Muscle layer of duodenum (tissue), 2 donors: ENCODE results near the gene ALKBH5.
A peak's percentile ranks its signal among the peaks of the same experiment; 100 is the strongest.

Experiments
- H3K27ac ChIP-seq: one replicate; pipeline ENCODE4 v1.7.0; 2013; ENCODE audit warnings: mild to moderate bottlenecking, low read length
- H3K27me3 ChIP-seq: one replicate; pipeline ENCODE4 v1.7.0; 2013; ENCODE audit warnings: low read depth, mild to moderate bottlenecking, control low read depth, low read length
- H3K36me3 ChIP-seq, 2 donors: one replicate each; pipeline ENCODE4 v1.7.0; 2013; ENCODE audit warnings: low read length in 2 of 2, control low read depth in 1 of 2, mild to moderate bottlenecking in 1 of 2; ENCODE audit not compliant: insufficient read depth in 2 of 2, control insufficient read depth in 1 of 2
- H3K4me1 ChIP-seq, 2 donors: one replicate each; pipeline ENCODE4 v1.7.0; 2013; ENCODE audit warnings: low read length in 2 of 2, mild to moderate bottlenecking in 2 of 2, control low read depth in 1 of 2, moderate library complexity in 1 of 2; ENCODE audit not compliant: insufficient read depth in 2 of 2, control insufficient read depth in 1 of 2
- H3K4me3 ChIP-seq, 2 donors: one replicate each; pipeline ENCODE4 v1.7.0; 2013; ENCODE audit warnings: low read length in 2 of 2, low read depth in 1 of 2, mild to moderate bottlenecking in 1 of 2
- H3K9me3 ChIP-seq, 2 donors: one replicate each; pipeline ENCODE4 v1.7.0; 2013; ENCODE audit warnings: low read length in 2 of 2, control low read depth in 1 of 2, mild to moderate bottlenecking in 1 of 2; ENCODE audit not compliant: control insufficient read depth in 1 of 2
- donor health status: healthy.

Gene ALKBH5

DNA sequence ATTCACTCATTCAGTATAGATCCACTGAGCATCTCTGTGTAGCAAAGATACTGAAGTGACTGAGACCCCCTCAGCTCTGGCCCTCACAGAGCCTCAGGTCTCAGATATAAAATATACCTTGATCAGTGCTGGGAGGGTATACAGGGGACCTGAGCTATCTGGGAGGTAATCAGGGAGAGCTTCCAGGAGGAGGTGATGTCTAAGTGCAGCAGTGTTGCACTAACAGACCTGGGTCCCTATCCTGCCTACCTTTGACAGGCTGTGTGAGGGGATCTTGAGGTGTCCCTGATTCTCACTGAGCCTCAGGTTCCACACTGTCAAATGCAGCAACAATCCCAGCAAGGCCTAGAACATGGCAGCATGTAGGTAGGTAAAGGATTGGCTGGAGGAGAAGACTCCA is 6.5 kb upstream of the ALKBH5 start:
- no peak overlapping the region for H3K4me3 ChIP-seq
- peaks cover 0 to 7% of the 10 kb centered on the region in 2 donors for H3K4me1 ChIP-seq
- no peaks in the 10 kb centered on the region for H3K36me3 ChIP-seq
- no peaks in the 10 kb centered on the region for H3K27me3 ChIP-seq
- H3K9me3 ChIP-seq = no peaks in the 10 kb centered on the region
- H3K27ac ChIP-seq = no peak overlapping the region

GRCh38 chr17:18177722-18178121 is 5.9 kb upstream of the ALKBH5 start:
- peaks cover 0 to under 1% of the 10 kb centered on the region in 2 donors for H3K36me3 ChIP-seq
- no peaks in the 10 kb centered on the region for H3K27me3 ChIP-seq
- H3K4me1 ChIP-seq = peaks cover 0 to 12% of the 10 kb centered on the region in 2 donors
- H3K9me3 ChIP-seq = no peaks in the 10 kb centered on the region
- H3K4me3 ChIP-seq = no peak overlapping the region
- H3K27ac ChIP-seq = no peak overlapping the region

DNA sequence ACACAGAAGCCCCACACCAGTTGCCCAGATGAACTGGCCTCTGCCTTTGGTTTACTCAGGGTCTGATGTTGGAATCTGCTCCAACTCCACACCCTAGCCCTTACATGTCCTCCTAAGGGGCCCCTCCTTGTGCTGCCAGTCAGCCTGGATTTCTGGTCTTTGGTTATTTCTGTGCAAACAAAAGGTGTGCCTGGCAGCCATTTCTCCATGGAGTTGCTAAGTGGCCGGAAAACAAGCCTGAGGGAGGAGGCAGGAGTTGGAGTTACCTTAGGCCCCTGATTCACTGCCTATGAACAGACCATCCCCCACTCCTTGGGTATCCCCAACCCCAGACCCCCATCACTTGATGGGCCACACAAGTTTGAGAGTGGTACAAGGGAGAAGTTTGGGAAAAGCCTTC is 4.4 kb upstream of the ALKBH5 start:
- H3K36me3 ChIP-seq = peaks cover 0 to 5% of the 10 kb centered on the region in 2 donors
- no peak overlapping the region for H3K27ac ChIP-seq

GRCh38 chr17:18179804-18180203 is 3.8 kb upstream of the ALKBH5 start:
- H3K36me3 ChIP-seq = peaks cover 0 to 5% of the 10 kb centered on the region in 2 donors
- peaks cover 0 to 12% of the 10 kb centered on the region in 2 donors for H3K4me1 ChIP-seq
- H3K9me3 ChIP-seq = no peaks in the 10 kb centered on the region
- no peaks in the 10 kb centered on the region for H3K27me3 ChIP-seq
- H3K4me3 ChIP-seq = no peak overlapping the region
- no peak overlapping the region for H3K27ac ChIP-seq

More for the DNA sequence above, 4.4 kb upstream of the ALKBH5 start:
- H3K4me1 ChIP-seq = peaks cover 0 to 12% of the 10 kb centered on the region in 2 donors
- no peak overlapping the region for H3K4me3 ChIP-seq
- no peaks in the 10 kb centered on the region for H3K27me3 ChIP-seq
- H3K9me3 ChIP-seq = no peaks in the 10 kb centered on the region

- Histone ChIP-seq H3K27ac (peak overlapping the region; percentile 88), H3K4me3 (no peak overlapping the region), H3K36me3 (peaks cover 0 to 9% of the 10 kb centered on the region in 2 donors), H3K27me3 (no peaks in the 10 kb centered on the region), H3K9me3 (no peaks in the 10 kb centered on the region), H3K4me1 (peaks cover 0 to 22% of the 10 kb centered on the region in 2 donors)
Measured at GRCh38 chr17:18181358-18181757, 2.3 kb upstream of the ALKBH5 start.

DNA sequence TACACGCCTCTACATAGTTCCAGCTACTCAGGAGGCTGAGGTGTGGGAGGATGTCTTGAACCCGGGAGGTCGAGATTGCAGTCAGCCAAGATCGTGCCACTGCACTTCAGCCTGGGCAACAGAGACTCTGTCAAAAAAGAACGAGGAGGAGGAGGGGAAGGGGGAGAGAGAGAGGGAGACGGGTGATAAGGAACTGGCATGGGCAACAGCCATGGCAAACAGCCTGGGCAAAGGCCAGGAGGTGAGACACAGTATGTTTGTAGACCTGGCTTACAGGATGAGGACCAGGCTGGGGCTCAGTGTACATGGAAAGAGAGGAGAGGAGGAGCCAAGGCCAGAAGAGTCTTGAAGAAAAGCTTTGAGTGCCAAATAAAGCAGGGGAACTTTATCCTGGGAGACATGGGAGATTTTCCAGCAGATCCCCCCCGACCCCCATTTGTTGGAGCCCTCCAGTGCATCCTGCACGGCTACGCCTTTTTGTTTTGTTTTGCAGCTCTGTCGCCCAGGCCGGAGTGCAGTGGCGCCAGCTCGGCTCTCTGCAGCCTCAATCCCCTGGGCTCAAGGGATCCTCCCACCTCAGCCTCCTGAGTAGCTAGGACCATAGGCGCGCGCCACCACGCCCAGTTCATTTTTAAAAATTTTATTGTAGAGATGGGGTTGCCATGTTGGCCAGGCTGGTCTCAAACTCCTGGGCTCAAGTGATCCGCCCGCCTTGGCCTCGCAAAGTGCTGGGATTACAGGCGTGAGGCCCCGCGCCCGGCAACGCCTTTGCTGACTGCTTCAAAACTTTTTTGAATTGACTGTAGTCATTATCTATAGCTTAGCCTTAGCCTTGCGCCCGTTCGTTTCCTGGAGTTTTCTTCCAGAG is 1.3 kb upstream of the ALKBH5 start:
- Histone ChIP-seq H3K27ac (peak overlapping the region; percentile 88), H3K36me3 (peaks cover 0 to 18% of the 10 kb centered on the region in 2 donors), H3K9me3 (no peaks in the 10 kb centered on the region), H3K4me3 (peak overlapping the region; percentile 61 to 88), H3K27me3 (no peaks in the 10 kb centered on the region), H3K4me1 (peaks cover 4 to 32% of the 10 kb centered on the region in 2 donors)

GRCh38 chr17:18182978-18183333 is 672 bp upstream of the ALKBH5 start:
- Histone ChIP-seq H3K27ac (peak overlapping the region; percentile 88), H3K4me3 (peak overlapping the region; percentile 61 to 88), H3K9me3 (no peaks in the 10 kb centered on the region), H3K4me1 (peaks cover 7 to 38% of the 10 kb centered on the region in 2 donors), H3K27me3 (no peaks in the 10 kb centered on the region), H3K36me3 (peaks cover 0 to 22% of the 10 kb centered on the region in 2 donors)

DNA sequence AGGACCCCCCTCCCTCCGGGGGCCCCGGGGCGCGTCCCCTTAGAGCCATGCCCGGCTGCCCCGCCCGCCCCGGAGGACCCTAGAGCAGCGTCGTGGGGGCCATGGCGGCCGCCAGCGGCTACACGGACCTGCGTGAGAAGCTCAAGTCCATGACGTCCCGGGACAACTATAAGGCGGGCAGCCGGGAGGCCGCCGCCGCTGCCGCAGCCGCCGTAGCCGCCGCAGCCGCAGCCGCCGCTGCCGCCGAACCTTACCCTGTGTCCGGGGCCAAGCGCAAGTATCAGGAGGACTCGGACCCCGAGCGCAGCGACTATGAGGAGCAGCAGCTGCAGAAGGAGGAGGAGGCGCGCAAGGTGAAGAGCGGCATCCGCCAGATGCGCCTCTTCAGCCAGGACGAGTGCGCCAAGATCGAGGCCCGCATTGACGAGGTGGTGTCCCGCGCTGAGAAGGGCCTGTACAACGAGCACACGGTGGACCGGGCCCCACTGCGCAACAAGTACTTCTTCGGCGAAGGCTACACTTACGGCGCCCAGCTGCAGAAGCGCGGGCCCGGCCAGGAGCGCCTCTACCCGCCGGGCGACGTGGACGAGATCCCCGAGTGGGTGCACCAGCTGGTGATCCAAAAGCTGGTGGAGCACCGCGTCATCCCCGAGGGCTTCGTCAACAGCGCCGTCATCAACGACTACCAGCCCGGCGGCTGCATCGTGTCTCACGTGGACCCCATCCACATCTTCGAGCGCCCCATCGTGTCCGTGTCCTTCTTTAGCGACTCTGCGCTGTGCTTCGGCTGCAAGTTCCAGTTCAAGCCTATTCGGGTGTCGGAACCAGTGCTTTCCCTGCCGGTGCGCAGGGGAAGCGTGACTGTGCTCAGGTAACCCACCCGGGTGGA is 759 bp downstream of the ALKBH5 start:
- Histone ChIP-seq H3K4me3 (peak overlapping the region; percentile 82 to 88), H3K36me3 (peaks cover 0 to 29% of the 10 kb centered on the region in 2 donors), H3K27ac (peak overlapping the region; percentile 78), H3K9me3 (no peaks in the 10 kb centered on the region), H3K27me3 (no peaks in the 10 kb centered on the region), H3K4me1 (peaks cover 7 to 52% of the 10 kb centered on the region in 2 donors)

- Histone ChIP-seq H3K4me1 (peaks cover 7 to 62% of the 10 kb centered on the region in 2 donors), H3K4me3 (peak overlapping the region; percentile 82 to 88), H3K27me3 (no peaks in the 10 kb centered on the region), H3K36me3 (peaks cover 0 to 29% of the 10 kb centered on the region in 2 donors), H3K9me3 (no peaks in the 10 kb centered on the region), H3K27ac (peak overlapping the region; percentile 54)
Measured at GRCh38 chr17:18185391-18185790, 1.8 kb downstream of the ALKBH5 start.

GRCh38 chr17:18185832-18186626 is 2.4 kb downstream of the ALKBH5 start:
- H3K4me1 ChIP-seq = peaks cover 13 to 69% of the 10 kb centered on the region in 2 donors
- peak overlapping the region; percentile 82 to 88 for H3K4me3 ChIP-seq
- peak overlapping the region; percentile 54 for H3K27ac ChIP-seq
- no peaks in the 10 kb centered on the region for H3K27me3 ChIP-seq
- peaks cover 0 to 29% of the 10 kb centered on the region in 2 donors for H3K36me3 ChIP-seq
- no peaks in the 10 kb centered on the region for H3K9me3 ChIP-seq
